H9 (cell line): Measurements from ENCODE around the gene RIPK4. TPM values are rescaled to one million over a fixed set of nuclear protein-coding genes. Genes with fewer than 3 reads are reported as not detected.

Source experiments
- DNase-seq: peaks from one replicate; pipeline ENCODE4 v3.0.0-alpha.2; 2017
- H2AFZ ChIP-seq: one replicate; pipeline ENCODE4 v1.6.1; 2013; ENCODE audit warnings: mild to moderate bottlenecking, low read length, control low read depth, moderate library complexity
- H2AK5ac ChIP-seq: 2 replicates; pipeline ENCODE4 v1.6.1; 2013; ENCODE audit warnings: low read length, control low read depth, mixed read lengths; ENCODE audit not compliant: insufficient read length
- H2BK120ac ChIP-seq: one replicate; pipeline ENCODE4 v1.6.1; 2013; ENCODE audit warnings: low read depth, mild to moderate bottlenecking, low read length, control low read depth, inconsistent platforms; ENCODE audit not compliant: poor library complexity, severe bottlenecking
- H2BK12ac ChIP-seq: 2 replicates; pipeline ENCODE4 v1.6.1; 2013; ENCODE audit warnings: low read length, control low read depth, mixed read lengths, low read depth; ENCODE audit not compliant: insufficient read length
- H2BK15ac ChIP-seq: 2 replicates; pipeline ENCODE4 v1.6.1; 2013; ENCODE audit warnings: low read depth, low read length, control low read depth
- H2BK20ac ChIP-seq: one replicate; pipeline ENCODE4 v1.6.1; 2013; ENCODE audit warnings: low read depth, mild to moderate bottlenecking, low read length, control low read depth, inconsistent platforms; ENCODE audit not compliant: poor library complexity, severe bottlenecking
- H2BK5ac ChIP-seq: 2 replicates; pipeline ENCODE4 v1.6.1; 2013; ENCODE audit warnings: low read length, control low read depth, mixed read lengths; ENCODE audit not compliant: insufficient read length
- H3K14ac ChIP-seq: 2 replicates; pipeline ENCODE4 v1.6.1; 2013; ENCODE audit warnings: low read length, control low read depth; ENCODE audit not compliant: insufficient read depth
- H3K18ac ChIP-seq: 2 replicates; pipeline ENCODE4 v1.6.1; 2013; ENCODE audit warnings: low read depth, mild to moderate bottlenecking, mixed read lengths, low read length, control low read depth; ENCODE audit not compliant: insufficient read length
- H3K23ac ChIP-seq: 2 replicates; pipeline ENCODE4 v1.6.1; 2013; ENCODE audit warnings: low read length, control low read depth, mixed read lengths, low read depth; ENCODE audit not compliant: insufficient read length
- H3K23me2 ChIP-seq: 2 replicates; pipeline ENCODE4 v1.6.1; 2013; ENCODE audit warnings: low read depth, mild to moderate bottlenecking, mixed read lengths, low read length, control low read depth; ENCODE audit not compliant: insufficient read length, poor library complexity, severe bottlenecking
- H3K27ac ChIP-seq: 2 replicates; pipeline ENCODE4 v1.5.1; 2013; ENCODE audit warnings: low read length, control low read depth, mixed read lengths, low read depth; ENCODE audit not compliant: insufficient read length
- H3K27me3 ChIP-seq: 2 replicates; pipeline ENCODE4 v1.6.1; 2013; ENCODE audit warnings: low read length, control low read depth, inconsistent platforms; ENCODE audit not compliant: insufficient read depth
- H3K4ac ChIP-seq: 2 replicates; pipeline ENCODE4 v1.6.1; 2013; ENCODE audit warnings: low read depth, mild to moderate bottlenecking, control low read depth, inconsistent platforms, low read length, moderate library complexity
- H3K4me1 ChIP-seq: 2 replicates; pipeline ENCODE4 v1.6.1; 2013; ENCODE audit warnings: low read length, control low read depth, inconsistent platforms; ENCODE audit not compliant: insufficient read depth
- H3K4me2 ChIP-seq: 2 replicates; pipeline ENCODE4 v1.6.1; 2013; ENCODE audit warnings: low read length, control low read depth, mixed read lengths; ENCODE audit not compliant: insufficient read length, insufficient read depth
- H3K56ac ChIP-seq: 2 replicates; pipeline ENCODE4 v1.6.1; 2013; ENCODE audit warnings: low read depth, mild to moderate bottlenecking, mixed read lengths, low read length, control low read depth; ENCODE audit not compliant: insufficient read length
- H3K79me1 ChIP-seq: 2 replicates; pipeline ENCODE4 v1.6.1; 2013; ENCODE audit warnings: low read depth, mild to moderate bottlenecking, moderate library complexity, low read length, control low read depth, inconsistent platforms; ENCODE audit not compliant: insufficient read depth, poor library complexity, severe bottlenecking
- H3K79me2 ChIP-seq: 2 replicates; pipeline ENCODE4 v1.6.1; 2013; ENCODE audit warnings: low read length, control low read depth, inconsistent platforms; ENCODE audit not compliant: insufficient read depth
- H3K9ac ChIP-seq: 2 replicates; pipeline ENCODE4 v1.6.1; 2013; ENCODE audit warnings: low read length, control low read depth, mixed read lengths; ENCODE audit not compliant: insufficient read length; ENCODE audit errors: extremely low read depth
- H3K9me3 ChIP-seq: one replicate; pipeline ENCODE4 v1.6.1; 2013; ENCODE audit warnings: low read depth, low read length, inconsistent platforms; ENCODE audit not compliant: control insufficient read depth
- H3T11ph ChIP-seq: one replicate; pipeline ENCODE4 v1.6.1; 2013; ENCODE audit warnings: mild to moderate bottlenecking, low read length, control low read depth, inconsistent platforms
- H4K20me1 ChIP-seq: one replicate; pipeline ENCODE4 v1.6.1; 2013; ENCODE audit not compliant: control insufficient read depth, insufficient read length, insufficient read depth
- H4K5ac ChIP-seq: 2 replicates; pipeline ENCODE4 v1.6.1; 2013; ENCODE audit warnings: low read depth, mild to moderate bottlenecking, mixed read lengths, low read length, control low read depth; ENCODE audit not compliant: insufficient read length
- H4K8ac ChIP-seq: replicated peaks from 2 replicates; pipeline ENCODE4 v1.6.1; 2013; ENCODE audit warnings: low read length, control low read depth, mixed read lengths, low read depth; ENCODE audit not compliant: insufficient read length
- H4K91ac ChIP-seq: 2 replicates; pipeline ENCODE4 v1.6.1; 2013; ENCODE audit warnings: low read depth, mild to moderate bottlenecking, moderate library complexity, mixed read lengths, low read length, control low read depth; ENCODE audit not compliant: insufficient read length
- H3K27ac Mint-ChIP-seq, 3 experiments: 2 replicates in 2 of 3; 3 replicates in 1 of 3; pipeline ENCODE4 v1.8.0; 2020 to 2021; ENCODE audit warnings: mixed read lengths in 3 of 3, mild to moderate bottlenecking in 1 of 3, moderate library complexity in 1 of 3
- H3K27me3 Mint-ChIP-seq: 2 replicates; pipeline ENCODE4 v1.8.0; 2021; ENCODE audit warnings: low read depth, mild to moderate bottlenecking, moderate library complexity, mixed read lengths
- H3K36me3 Mint-ChIP-seq, 3 experiments: 2 replicates in 2 of 3; 3 replicates in 1 of 3; pipeline ENCODE4 v1.8.0; 2020 to 2021; ENCODE audit warnings: low read depth in 3 of 3, mixed read lengths in 3 of 3; ENCODE audit not compliant: insufficient read depth in 1 of 3
- H3K4me1 Mint-ChIP-seq, 2 experiments: 2 replicates each; pipeline ENCODE4 v1.8.0; 2020; ENCODE audit warnings: mixed read lengths in 2 of 2
- H3K4me3 Mint-ChIP-seq, 2 experiments: 2 replicates in 1 of 2; 3 replicates in 1 of 2; pipeline ENCODE4 v1.8.0; 2020 to 2021; ENCODE audit warnings: mild to moderate bottlenecking in 2 of 2, mixed read lengths in 2 of 2, moderate library complexity in 1 of 2
- H3K9me3 Mint-ChIP-seq, 2 experiments: 2 replicates in 1 of 2; 3 replicates in 1 of 2; pipeline ENCODE4 v1.8.0; 2020; ENCODE audit warnings: mild to moderate bottlenecking in 2 of 2, mixed read lengths in 2 of 2, moderate library complexity in 1 of 2
- CTCF ChIP-seq: fragments of 200-600 bp; sonication (generic); conservative IDR thresholded peaks from 3 replicates; pipeline ENCODE4 v1.8.0; 2021; ENCODE audit warnings: antibody characterized with exemption, mild to moderate bottlenecking
- WGBS: extraction: QIAGEN DNeasy Blood & Tissue Kit; methylation state at CpG from one replicate; pipeline ENCODE4 v1.1.7; 2013; ENCODE audit warnings: missing lambda C conversion rate, low lambda C conversion rate, mixed read lengths; ENCODE audit not compliant: insufficient read length; ENCODE audit errors: extremely low coverage; 5-methylcytosine and 5-hydroxymethylcytosine counted together
- total RNA-seq: library from RNA; stranded (reverse); gene quantifications from 2 replicates; pipeline ENCODE4 v1.2.1, GENCODE V29; 2021

Gene RIPK4
- total RNA-seq, 1 experiment from 2014 or later, result 2.9 TPM

- Histone ChIP-seq H4K8ac (no peak overlapping the region), H3K4me1 (no peaks in the 10 kb centered on the region), H3K23me2 (no peaks in the 10 kb centered on the region), H4K20me1 (no peaks in the 10 kb centered on the region), H4K91ac (no peak overlapping the region), H2BK120ac (no peak overlapping the region), H4K5ac (no peak overlapping the region), H3T11ph (no peak overlapping the region), H2BK12ac (no peak overlapping the region), H3K23ac (no peak overlapping the region), H3K18ac (no peak overlapping the region), H3K9me3 (no peaks in the 10 kb centered on the region), H3K27me3 (peaks cover 2% of the 10 kb centered on the region; the same call in 1 of the 2 replicates), H3K9ac (no peak overlapping the region), H2BK15ac (no peak overlapping the region), H3K79me2 (no peaks in the 10 kb centered on the region), H3K56ac (no peak overlapping the region), H3K79me1 (no peaks in the 10 kb centered on the region), H2BK5ac (no peak overlapping the region), H2AK5ac (no peak overlapping the region), H2AFZ (no peak overlapping the region), H2BK20ac (no peak overlapping the region), H3K14ac (no peak overlapping the region), H3K4me2 (no peak overlapping the region), H3K4ac (no peak overlapping the region), H3K27ac (no peak overlapping the region)
- H3K27me3 Mint-ChIP-seq, result peaks cover 5% of the 10 kb centered on the region
- no CpG with 5 or more reads among the region's 16 CpGs for WGBS
- H3K4me1 Mint-ChIP-seq, result peaks cover 15 to 18% of the 10 kb centered on the region in 2 experiments
- no peak overlapping the region for H3K4me3 Mint-ChIP-seq
- H3K36me3 Mint-ChIP-seq, result peaks cover 0 to 4% (median 0%) of the 10 kb centered on the region in 3 experiments; a peak in 3 of 7 replicates
- TF ChIP-seq CTCF, result no peak
- H3K9me3 Mint-ChIP-seq, result peaks cover 0 to 7% of the 10 kb centered on the region in 2 experiments; a peak in 3 of 5 replicates
- DNase-seq, result no peak
- no peak overlapping the region for H3K27ac Mint-ChIP-seq
Observed at GRCh38 chr21:41705546-41706262, 61.1 kb downstream of the RIPK4 start.
